B cell (primary cell): ENCODE data around the gene POP5. TPM values are rescaled to one million over a fixed set of nuclear protein-coding genes. Genes with fewer than 3 reads are reported as not detected.
"Not testable (repeated sequence)": the region's sequence is repeated elsewhere in the genome, so short reads cannot be mapped to it uniquely, and the experiment has no call there.

ENCODE experiments used
- ATAC-seq: fragments of 200-7000 bp; cut with Tn5 transposase; one replicate; pipeline ENCODE4 v1.10.0; 2021; ENCODE audit warnings: low read depth, mild to moderate bottlenecking, moderate number of reproducible peaks, moderate library complexity
- CTCF ChIA-PET: fragments of 350-600 bp; sonication (Branson Sonifier 250); formaldehyde crosslinking; loops from one replicate; lab custom pipeline; 2021; ENCODE audit warnings: antibody characterized with exemption, inconsistent platforms; lab: Charles Lee
- POLR2A ChIA-PET: fragments of 350-600 bp; sonication (Branson Sonifier 250); formaldehyde crosslinking; loops from one replicate; lab custom pipeline; 2021; ENCODE audit warnings: antibody characterized with exemption; lab: Charles Lee
- DNase-seq: peaks from one replicate; pipeline ENCODE4 v3.0.0; 2013
- H2AFZ ChIP-seq: 2 replicates; pipeline ENCODE4 v1.6.1; 2012; ENCODE audit warnings: mild to moderate bottlenecking, low read depth, low read length; ENCODE audit not compliant: insufficient read depth, poor library complexity, severe bottlenecking
- H3K27ac ChIP-seq, 2 donors: 1 replicate in 1 of 2; 2 replicates in 1 of 2; pipeline ENCODE4 v1.5.1; 2012 to 2013; ENCODE audit warnings: low read length in 2 of 2, mild to moderate bottlenecking in 2 of 2, moderate library complexity in 1 of 2
- H3K27me3 ChIP-seq, 4 experiments: fragments of 200-600 bp in 1 of 4; sonication (generic) in 1 of 4; replicated peaks in 1 of 4; 1 replicate in 2 of 4; 2 replicates in 2 of 4; pipeline versions ENCODE4 v1.6.1 to v1.7.0; 2013 to 2016; ENCODE audit warnings: low read length in 3 of 4, mild to moderate bottlenecking in 2 of 4, mixed read lengths in 1 of 4, moderate library complexity in 1 of 4; ENCODE audit not compliant: insufficient read depth in 4 of 4, control insufficient read depth in 3 of 4; ENCODE audit errors: control extremely low read depth in 1 of 4
- H3K36me3 ChIP-seq, 2 experiments: replicated peaks in 1 of 2; 1 replicate in 1 of 2; 2 replicates in 1 of 2; pipeline versions ENCODE4 v1.6.1 to v1.7.1; 2013; ENCODE audit warnings: low read length in 1 of 2; ENCODE audit not compliant: insufficient read depth in 2 of 2, control insufficient read depth in 1 of 2; ENCODE audit errors: control extremely low read depth in 1 of 2, extremely low read depth in 1 of 2
- H3K4me1 ChIP-seq, 2 donors: fragments of 200-600 bp in 1 of 2; sonication (generic) in 1 of 2; 1 replicate in 1 of 2; 2 replicates in 1 of 2; pipeline versions ENCODE4 v1.5.1 to v1.6.1; 2013 to 2017; ENCODE audit warnings: low read length in 2 of 2; ENCODE audit not compliant: control insufficient read depth in 2 of 2, insufficient read depth in 2 of 2
- H3K4me2 ChIP-seq: replicated peaks from 2 replicates; pipeline ENCODE3; 2012; ENCODE audit warnings: mild to moderate bottlenecking, low read depth, low read length; ENCODE audit not compliant: poor library complexity, severe bottlenecking
- H3K4me3 ChIP-seq, 5 experiments: fragments of 200-600 bp in 1 of 5; sonication (generic) in 1 of 5; 1 replicate in 3 of 5; 2 replicates in 2 of 5; pipeline versions ENCODE4 v1.5.1 to v1.7.0; 2011 to 2016; ENCODE audit warnings: low read length in 4 of 5, mild to moderate bottlenecking in 4 of 5, low read depth in 2 of 5, control low read depth in 1 of 5, moderate library complexity in 1 of 5; ENCODE audit not compliant: insufficient read depth in 1 of 5; ENCODE audit errors: control extremely low read depth in 1 of 5, extremely low read depth in 1 of 5
- H3K79me2 ChIP-seq: fragments of 200-600 bp; sonication (generic); one replicate; pipeline ENCODE4 v1.6.0; 2016; ENCODE audit warnings: low read length; ENCODE audit not compliant: control insufficient read depth, insufficient read depth
- H3K9ac ChIP-seq: fragments of 200-600 bp; sonication (generic); 2 replicates; pipeline ENCODE4 v1.6.1; 2017; ENCODE audit warnings: mild to moderate bottlenecking, low read length, moderate library complexity
- H3K9me3 ChIP-seq, 3 donors: one replicate each; pipeline versions ENCODE4 v1.6.1 to v1.7.1; 2013; ENCODE audit warnings: low read length in 2 of 3; ENCODE audit not compliant: control insufficient read depth in 2 of 3, insufficient read depth in 1 of 3; ENCODE audit errors: control extremely low read depth in 1 of 3
- H4K20me1 ChIP-seq: 2 replicates; pipeline ENCODE4 v1.6.0; 2012; ENCODE audit warnings: mild to moderate bottlenecking, low read length; ENCODE audit not compliant: insufficient read depth, control insufficient read depth, poor library complexity, severe bottlenecking
- H3K27ac Mint-ChIP-seq: one replicate; pipeline ENCODE4 v1.8.0; 2021; ENCODE audit warnings: mixed read lengths
- H3K27me3 Mint-ChIP-seq: one replicate; pipeline ENCODE4 v1.8.0; 2021; ENCODE audit warnings: mixed read lengths
- H3K4me1 Mint-ChIP-seq: one replicate; pipeline ENCODE4 v1.8.0; 2021; ENCODE audit warnings: mixed read lengths
- H3K4me3 Mint-ChIP-seq: one replicate; pipeline ENCODE4 v1.8.0; 2021; ENCODE audit warnings: mixed read lengths
- H3K9me3 Mint-ChIP-seq: one replicate; pipeline ENCODE4 v1.8.0; 2022; ENCODE audit warnings: mixed read lengths; ENCODE audit not compliant: insufficient read depth
- CTCF ChIP-seq: fragments of 200-600 bp; IDR thresholded peaks from one replicate; pipeline ENCODE4 v1.8.0; 2022; ENCODE audit warnings: antibody characterized with exemption, mild to moderate bottlenecking
- EZH2 ChIP-seq: IDR thresholded peaks from 2 replicates; pipeline ENCODE4 v1.6.1; 2012; ENCODE audit warnings: borderline replicate concordance, low read depth, mild to moderate bottlenecking, moderate library complexity, low read length; ENCODE audit not compliant: insufficient read depth, poor library complexity, severe bottlenecking
- WGBS: methylation state at CpG from one replicate; pipeline ENCODE4 v1.1.5; 2013; ENCODE audit warnings: missing lambda C conversion rate; ENCODE audit not compliant: insufficient coverage; 5-methylcytosine and 5-hydroxymethylcytosine counted together
- intact Hi-C: fragments of 100-400 bp; cut with micrococcal nuclease; formaldehyde crosslinking; loops from one replicate; pipeline ENCODE4 v1.10.0; 2022
- polyA plus RNA-seq: library from polyadenylated mRNA; depleted of rRNA; stranded (reverse); fragments of >200 nt; gene quantifications from 2 replicates; pipeline ENCODE4 v1.2.3, GENCODE V29; 2012
- total RNA-seq, 2 donors: library from RNA; stranded (reverse); fragments of 120-200 nt in 1 of 2; gene quantifications; 1 replicate in 1 of 2; 2 replicates in 1 of 2; pipeline versions ENCODE4 v1.2.3 to v1.2.4, GENCODE V29; 2013 to 2022

POP5 gene
- total and polyA plus RNA-seq, 2 donors (not counting 1 experiment from before 2014, with no cell fraction given), result 60.6 to 107 TPM

GRCh38 chr12:120614848-120615247, 33.6 kb upstream of the POP5 start:
- CTCF ChIA-PET, result no interaction called here

GRCh38 chr12:120611534-120611933, 30.3 kb upstream of the POP5 start:
- CTCF ChIA-PET, H3K27ac ChIP-seq, H3K4me3 Mint-ChIP-seq, H3K27me3 ChIP-seq, H3K9me3 ChIP-seq, H3K9me3 Mint-ChIP-seq, H3K4me1 Mint-ChIP-seq, H3K4me2 ChIP-seq, H3K4me1 ChIP-seq, H3K9ac ChIP-seq, H2AFZ ChIP-seq, ATAC-seq, H3K79me2 ChIP-seq, H3K36me3 ChIP-seq, H4K20me1 ChIP-seq, POLR2A ChIA-PET, H3K4me3 ChIP-seq, intact Hi-C loops, H3K27ac Mint-ChIP-seq, DNase-seq: not testable (repeated sequence)
- 89% methylated on average over 1 of the region's 1 CpG for WGBS
- peaks cover 31% of the 10 kb centered on the region for H3K27me3 Mint-ChIP-seq

More at GRCh38 chr12:120614848-120615247, 33.6 kb upstream of the POP5 start:
- no peak for DNase-seq
- POLR2A ChIA-PET, result no interaction called here
- no peak overlapping the region for H3K9ac ChIP-seq
- TF ChIP-seq CTCF, result no peak
- TF ChIP-seq EZH2, result no peak
- no peak overlapping the region for H3K27ac ChIP-seq
- no peak overlapping the region for H2AFZ ChIP-seq
- no peaks in the 10 kb centered on the region for H3K4me1 Mint-ChIP-seq
- H3K27me3 Mint-ChIP-seq, result peaks cover 25% of the 10 kb centered on the region
- no peak overlapping the region for H3K4me3 Mint-ChIP-seq
- peaks cover 0 to 23% (median 6%) of the 10 kb centered on the region in 4 experiments for H3K27me3 ChIP-seq
- peaks cover 0 to 4% (median 0%) of the 10 kb centered on the region in 3 donors for H3K9me3 ChIP-seq
- H3K4me3 ChIP-seq, result no peak overlapping the region
- intact Hi-C loops, result no loop called here
- H3K36me3 ChIP-seq, result no peaks in the 10 kb centered on the region
- H3K27ac Mint-ChIP-seq, result no peak overlapping the region
- no peaks in the 10 kb centered on the region for H4K20me1 ChIP-seq
- no peaks in the 10 kb centered on the region for H3K79me2 ChIP-seq
- no peaks in the 10 kb centered on the region for H3K4me1 ChIP-seq
- no peak for ATAC-seq
- H3K9me3 Mint-ChIP-seq, result no peaks in the 10 kb centered on the region
- H3K4me2 ChIP-seq, result no peak overlapping the region
